Measurements from ENCODE around the gene CABCOCO1. TPM values are rescaled to one million over a fixed set of nuclear protein-coding genes. Genes with fewer than 3 reads are reported as not detected.

CABCOCO1 gene
- polyA plus RNA-seq, 1 of the 3 experiments (the other 2 are of a cell fraction): 0.71 TPM

- Histone ChIP-seq H3K4me2 (no peak overlapping the region), H3K27ac (ENCODE audit: low read depth in 2 of 2, low read length in 1 of 2) (no peak overlapping the region), H3K36me3 (replicated peaks in 1 of 2; ENCODE audit: control insufficient read depth in 1 of 2, insufficient read depth in 2 of 2, low read length in 1 of 2) (no peaks in the 10 kb centered on the region), H3K4me1 (ENCODE audit: control insufficient read depth in 1 of 2, insufficient read depth in 2 of 2, low read depth in 1 of 2, low read length in 1 of 2) (peaks cover 7 to 12% of the 10 kb centered on the region in 2 experiments; a peak in 3 of 4 replicates), H3K9me3 (no peaks in the 10 kb centered on the region), H3K9ac (no peak overlapping the region), H3K9me2 (no peaks in the 10 kb centered on the region), H4K20me1 (ENCODE audit: insufficient read depth) (no peaks in the 10 kb centered on the region), H3K4me3 (ENCODE audit: low read depth in 2 of 2, low read length in 1 of 2) (no peak overlapping the region), H3K27me3 (ENCODE audit: insufficient read depth) (no peaks in the 10 kb centered on the region), H2AFZ (ENCODE audit: low read depth) (no peak overlapping the region), H3K79me2 (ENCODE audit: insufficient read depth) (no peaks in the 10 kb centered on the region), H3F3A (replicated peaks; ENCODE audit: insufficient read depth) (peaks cover 13% of the 10 kb centered on the region)
- CTCF ChIA-PET: no interaction called here
- no peak for DNase-seq
- 90% methylated on average over 1 of the region's 1 CpG for WGBS (ENCODE audit: low lambda C conversion rate)
- POLR2A ChIA-PET: no interaction called here
- TF ChIP-seq GATA2 (CRISPR knock-in tag; IDR thresholded peaks at IDR 0.05): no peak
- no peak for TF ChIP-seq TEAD4 (IDR thresholded peaks at IDR 0.05; ENCODE audit: borderline replicate concordance, insufficient read depth)
- no peak for TF ChIP-seq ZBTB33 (IDR thresholded peaks at IDR 0.05; ENCODE audit: borderline replicate concordance, low read depth)
- TF ChIP-seq NRF1 (IDR thresholded peaks at IDR 0.05; ENCODE audit: low read depth, low read length): no peak
- TF ChIP-seq POLR2AphosphoS5 (IDR thresholded peaks at IDR 0.05; ENCODE audit: low read depth, low read length): no peak
These were observed 130.2 kb downstream of the CABCOCO1 start for GRCh38 chr10:61792921-61793320.

- ChIA-PET CTCF (interaction anchor here (1.2 kb wide), 1 partner anchor 9 kb away, joined by 3 read pairs; no protein-coding TSS in a partner anchor), POLR2A (no interaction called here)
- Histone ChIP-seq H3K4me2 (peak overlapping the region; percentile 21; the same call in 1 of the 2 replicates), H3K36me3 (replicated peaks in 1 of 2; ENCODE audit: control insufficient read depth in 1 of 2, insufficient read depth in 2 of 2, low read length in 1 of 2) (no peaks in the 10 kb centered on the region), H3K9ac (no peak overlapping the region), H3K4me3 (ENCODE audit: low read depth in 2 of 2, low read length in 1 of 2) (no peak overlapping the region), H3K27me3 (ENCODE audit: insufficient read depth) (no peaks in the 10 kb centered on the region), H3K79me2 (ENCODE audit: insufficient read depth) (no peaks in the 10 kb centered on the region), H2AFZ (ENCODE audit: low read depth) (no peak overlapping the region), H3F3A (replicated peaks; ENCODE audit: insufficient read depth) (peaks cover 13% of the 10 kb centered on the region), H3K4me1 (ENCODE audit: control insufficient read depth in 1 of 2, insufficient read depth in 2 of 2, low read depth in 1 of 2, low read length in 1 of 2) (peaks cover 7 to 12% of the 10 kb centered on the region in 2 experiments; a peak in 3 of 4 replicates), H3K27ac (ENCODE audit: low read depth in 2 of 2, low read length in 1 of 2) (peak overlapping the region in 1 of 2 experiments; percentile 44; a peak in 1 of 4 replicates), H3K9me2 (no peaks in the 10 kb centered on the region), H3K9me3 (no peaks in the 10 kb centered on the region), H4K20me1 (ENCODE audit: insufficient read depth) (no peaks in the 10 kb centered on the region)
- TF ChIP-seq NFIC (IDR thresholded peaks at IDR 0.05; ENCODE audit: borderline replicate concordance) (no peak), CTCF (IDR thresholded peaks at IDR 0.05) (no peak), MEF2A (IDR thresholded peaks at IDR 0.05; ENCODE audit: borderline replicate concordance, low read depth) (no peak), RFX5 (IDR thresholded peaks at IDR 0.05; ENCODE audit: low read length) (no peak), JUND (IDR thresholded peaks at IDR 0.05) (no peak), RCOR1 (IDR thresholded peaks at IDR 0.05; ENCODE audit: low read length) (no peak), EP300 (IDR thresholded peaks at IDR 0.05; ENCODE audit: borderline replicate concordance in 1 of 2, low read depth in 1 of 2, low read length in 1 of 2) (no peak)
- DNase-seq: peak; percentile 11
- 82% methylated on average over 5 of the region's 5 CpGs for WGBS (ENCODE audit: low lambda C conversion rate)
These were observed 131.3 kb downstream of the CABCOCO1 start for GRCh38 chr10:61793760-61794703.
